Gastrocnemius medialis (tissue), 4 donors: Measurements from ENCODE around the gene FAM171A1.

Source experiments
- POLR2A ChIP-seq, 2 donors: fragments of 450-650 bp; IDR thresholded peaks; one replicate each; pipeline ENCODE4 v1.6.1; 2017; ENCODE audit warnings: antibody characterized with exemption in 2 of 2, mild to moderate bottlenecking in 2 of 2, moderate library complexity in 2 of 2
- TF ChIP-seq, protein P1 (sequence below), 5 experiments: fragments of 450-650 bp in 3 of 5; fragments of 200-600 bp in 2 of 5; sonication (generic) in 2 of 5; IDR thresholded peaks in 4 of 5; conservative IDR thresholded peaks in 1 of 5; 1 replicate in 4 of 5; 2 replicates in 1 of 5; pipeline ENCODE4 v1.5.1; 2016 to 2019; ENCODE audit warnings: antibody characterized with exemption in 5 of 5, mild to moderate bottlenecking in 3 of 5, moderate library complexity in 3 of 5

DNA sequence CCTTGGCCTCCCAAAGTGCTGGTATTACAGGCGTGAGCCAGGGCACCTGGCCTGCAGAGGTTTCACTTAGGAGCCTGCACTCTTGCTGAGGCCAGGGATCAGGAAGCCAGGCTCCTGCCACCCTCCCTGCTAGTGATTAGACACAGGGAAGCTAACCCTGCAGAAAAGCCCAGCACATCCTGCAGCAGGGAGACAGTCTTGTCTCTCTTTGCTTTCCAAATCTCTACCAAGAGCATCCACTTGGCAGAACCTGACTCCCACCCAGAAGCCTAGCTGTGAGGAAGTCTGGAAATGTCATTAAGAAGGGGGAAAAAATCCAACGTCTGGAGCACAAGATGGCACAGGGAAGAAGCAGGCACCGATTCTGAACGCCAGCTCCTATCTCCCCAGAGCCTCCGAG, 8.0 kb upstream of the FAM171A1 start:
- TF ChIP-seq, protein P1, sequence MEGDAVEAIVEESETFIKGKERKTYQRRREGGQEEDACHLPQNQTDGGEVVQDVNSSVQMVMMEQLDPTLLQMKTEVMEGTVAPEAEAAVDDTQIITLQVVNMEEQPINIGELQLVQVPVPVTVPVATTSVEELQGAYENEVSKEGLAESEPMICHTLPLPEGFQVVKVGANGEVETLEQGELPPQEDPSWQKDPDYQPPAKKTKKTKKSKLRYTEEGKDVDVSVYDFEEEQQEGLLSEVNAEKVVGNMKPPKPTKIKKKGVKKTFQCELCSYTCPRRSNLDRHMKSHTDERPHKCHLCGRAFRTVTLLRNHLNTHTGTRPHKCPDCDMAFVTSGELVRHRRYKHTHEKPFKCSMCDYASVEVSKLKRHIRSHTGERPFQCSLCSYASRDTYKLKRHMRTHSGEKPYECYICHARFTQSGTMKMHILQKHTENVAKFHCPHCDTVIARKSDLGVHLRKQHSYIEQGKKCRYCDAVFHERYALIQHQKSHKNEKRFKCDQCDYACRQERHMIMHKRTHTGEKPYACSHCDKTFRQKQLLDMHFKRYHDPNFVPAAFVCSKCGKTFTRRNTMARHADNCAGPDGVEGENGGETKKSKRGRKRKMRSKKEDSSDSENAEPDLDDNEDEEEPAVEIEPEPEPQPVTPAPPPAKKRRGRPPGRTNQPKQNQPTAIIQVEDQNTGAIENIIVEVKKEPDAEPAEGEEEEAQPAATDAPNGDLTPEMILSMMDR (IDR thresholded peaks at IDR 0.05 in 4 of 5, conservative IDR thresholded peaks at IDR 0.05 in 1 of 5), result no peak
- no peak for TF ChIP-seq POLR2A (IDR thresholded peaks at IDR 0.05)
